ENCODE data around the gene LRRC25. TPM values are rescaled to one million over a fixed set of nuclear protein-coding genes. Genes with fewer than 3 reads are reported as not detected.
A peak's percentile ranks its signal among the peaks of the same experiment; 100 is the strongest.
"Not testable (repeated sequence)": the region's sequence is repeated elsewhere in the genome, so short reads cannot be mapped to it uniquely, and the experiment has no call there.

The LRRC25 gene
- total RNA-seq, 1 donor from 2014 or later, result not detected

DNA sequence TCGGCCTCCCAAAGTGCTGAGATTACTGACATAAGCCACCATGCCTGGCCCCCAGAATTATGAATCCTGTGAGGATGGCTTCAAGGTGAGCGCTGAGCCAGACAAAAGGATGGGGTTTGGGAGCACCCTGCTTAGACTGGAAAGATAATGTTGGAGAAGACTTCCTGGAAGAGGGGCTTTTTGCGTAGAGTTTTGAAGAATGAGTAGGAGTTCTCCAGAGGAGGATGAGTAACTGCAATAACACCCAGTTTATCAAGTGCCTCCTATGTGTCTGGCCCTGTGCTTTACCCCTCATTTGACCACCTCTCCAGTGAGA lies 12.1 kb downstream of the LRRC25 start:
- DNase-seq (ENCODE audit: extremely low read depth, low read depth, low spot score), result no peak

DNA sequence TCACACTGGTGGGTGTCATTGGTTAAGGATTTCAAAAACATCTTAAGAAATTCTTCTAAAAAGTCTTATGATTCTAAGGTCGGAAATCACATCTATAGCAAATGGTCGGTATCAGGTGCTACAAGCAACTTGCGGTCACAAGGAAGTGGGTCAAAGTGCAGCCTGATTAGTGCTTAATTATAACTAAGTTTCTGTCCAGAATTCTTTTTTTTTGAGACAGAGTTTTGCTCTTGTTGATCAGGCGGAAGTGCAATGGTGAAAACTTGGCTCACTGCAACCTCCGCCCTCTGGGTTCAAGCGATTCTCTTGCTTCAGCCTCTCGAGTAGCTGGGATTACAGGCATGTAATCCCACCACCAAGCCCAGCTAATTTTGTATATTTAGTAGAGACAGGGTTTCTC lies 12.6 kb downstream of the LRRC25 start:
- DNase-seq (ENCODE audit: extremely low read depth, low read depth, low spot score), result no peak

DNA sequence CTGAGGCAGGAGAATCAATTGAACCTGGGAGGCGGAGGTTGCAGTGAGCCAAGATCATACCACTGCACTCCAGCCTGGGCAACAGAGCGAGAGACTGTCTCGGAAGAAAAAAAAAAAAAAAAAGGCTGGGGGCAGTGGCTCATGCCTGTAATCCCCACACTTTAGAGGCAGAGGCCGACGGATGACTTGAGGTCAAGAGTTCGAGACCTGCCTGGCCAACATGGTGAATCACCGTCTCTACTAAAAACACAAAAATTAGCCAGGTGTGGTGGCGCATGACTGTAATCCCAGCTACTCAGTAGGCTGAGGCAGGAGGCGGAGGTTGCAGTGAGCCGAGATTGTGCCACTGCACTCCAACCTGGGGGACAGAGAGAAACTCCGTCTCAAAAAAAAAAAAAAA lies 13.8 kb downstream of the LRRC25 start:
- DNase-seq (ENCODE audit: extremely low read depth, low read depth, low spot score), result not testable (repeated sequence)

DNA sequence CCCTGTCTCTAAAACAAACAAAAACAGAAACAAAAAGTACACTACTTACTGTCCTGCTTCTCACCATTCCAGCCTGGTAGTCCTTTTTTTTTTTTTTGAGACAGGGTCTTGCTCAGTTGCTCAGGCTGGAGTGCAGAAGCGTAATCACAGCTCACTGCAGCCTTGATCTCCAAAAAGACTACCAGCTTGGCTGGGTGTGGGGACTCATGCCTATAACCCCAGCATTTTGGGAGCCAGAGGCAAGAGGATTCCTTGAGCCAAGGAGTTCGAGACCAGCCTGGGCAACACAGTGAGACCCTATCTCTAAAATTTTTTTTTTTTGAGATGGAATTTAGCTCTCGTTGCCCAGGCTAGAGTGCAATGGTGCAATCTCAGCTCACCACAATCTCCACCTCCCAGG lies 16.6 kb downstream of the LRRC25 start:
- DNase-seq (ENCODE audit: extremely low read depth, low read depth, low spot score), result no peak

DNA sequence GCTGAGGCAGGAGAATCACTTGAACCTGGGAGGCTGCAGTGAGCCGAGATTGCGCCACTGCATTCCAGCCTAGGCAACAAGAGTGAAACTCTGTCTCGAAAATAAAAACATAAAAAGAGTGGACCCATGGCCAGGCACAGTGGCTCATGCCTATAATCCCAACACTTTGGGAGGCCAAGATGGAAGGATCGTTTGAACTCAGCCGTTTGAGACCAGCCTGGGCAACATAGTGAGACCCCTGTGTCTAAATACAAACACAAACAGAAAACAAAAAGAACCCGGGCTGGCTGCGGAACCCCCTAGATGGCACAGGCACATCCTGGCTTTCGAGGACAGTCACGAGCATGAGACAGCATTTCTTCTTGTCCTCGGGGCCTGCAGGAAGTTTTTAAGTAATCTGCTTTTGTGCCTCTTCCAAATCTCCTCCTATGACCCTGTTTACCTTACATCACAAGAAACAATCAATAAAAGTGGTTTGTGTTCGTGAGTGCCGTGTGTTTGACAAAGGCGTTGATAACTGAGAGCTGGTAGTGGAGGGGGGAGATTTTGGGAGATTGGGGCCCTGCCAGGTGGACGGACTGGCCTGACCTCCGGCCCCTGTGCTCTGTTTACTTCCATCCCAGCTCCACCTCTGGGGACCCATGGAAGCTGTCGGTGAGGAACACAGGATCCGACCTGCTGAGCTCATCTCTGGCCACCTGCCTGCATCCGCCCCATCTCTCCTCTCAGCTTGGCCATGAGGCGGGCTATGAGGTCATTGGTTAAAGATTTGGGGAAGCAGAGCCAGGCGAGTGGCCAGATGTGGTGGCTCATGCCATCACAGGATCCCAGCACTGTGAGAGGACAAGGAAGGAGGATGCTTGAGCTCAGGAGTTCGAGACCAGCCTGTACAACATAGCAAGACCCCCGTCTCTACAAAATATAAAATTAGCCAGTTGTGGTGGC lies 17.3 kb downstream of the LRRC25 start:
- DNase-seq (ENCODE audit: extremely low read depth, low read depth, low spot score), result no peak

DNA sequence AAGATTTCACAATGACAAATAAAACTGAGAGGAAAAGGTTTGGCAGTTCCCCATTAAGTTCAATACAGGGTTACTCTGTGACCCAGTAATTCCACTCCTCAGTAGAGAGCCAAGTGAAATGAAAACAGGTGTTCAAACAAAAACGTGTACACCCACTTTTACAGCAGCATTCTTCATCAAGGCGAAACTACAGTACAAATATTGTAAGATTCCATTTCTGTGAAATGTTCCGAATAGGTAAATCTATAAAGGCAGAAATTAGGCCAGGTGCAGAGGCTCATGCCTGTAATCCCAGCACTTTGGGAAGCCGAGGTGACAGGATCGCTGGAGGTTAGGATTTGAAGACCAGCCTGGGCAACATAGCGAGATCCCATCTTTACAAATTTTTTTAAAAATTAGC lies 20.4 kb downstream of the LRRC25 start:
- DNase-seq (ENCODE audit: extremely low read depth, low read depth, low spot score), result no peak

DNA sequence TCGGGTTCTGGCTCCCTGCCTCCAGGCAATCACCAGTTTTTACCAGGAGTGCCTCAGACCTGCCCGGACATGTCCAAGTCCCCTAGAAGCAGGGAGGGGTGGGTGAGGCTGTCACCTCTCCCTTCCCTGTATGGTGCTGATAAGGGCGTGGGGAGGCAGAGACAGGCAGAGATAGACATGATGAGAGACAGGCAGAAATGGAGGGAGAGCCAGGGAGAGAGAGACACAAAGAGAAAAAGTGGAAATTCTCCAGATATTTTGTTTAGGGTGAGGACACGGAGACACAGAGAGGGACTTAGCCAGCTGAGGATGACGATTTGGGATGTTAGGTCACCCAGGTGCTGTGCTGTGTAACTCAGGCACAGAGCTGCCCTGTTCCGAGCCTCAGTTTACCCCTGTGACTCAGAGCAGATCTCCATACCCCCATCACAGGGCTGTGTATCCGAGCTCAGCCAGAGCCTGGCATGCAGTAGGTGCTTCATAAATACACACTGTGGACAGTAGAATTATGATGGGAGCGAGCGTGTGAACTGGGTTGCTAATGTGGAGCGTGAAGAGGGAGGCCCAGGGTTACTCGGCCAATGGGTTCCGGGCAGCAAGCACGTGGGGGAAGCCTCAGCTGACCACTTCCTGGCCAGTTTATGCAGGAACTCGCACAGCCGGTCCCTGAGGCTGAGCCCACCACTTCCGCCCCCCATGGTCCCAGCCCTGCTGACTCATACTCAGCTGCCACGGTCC lies 23.4 kb downstream of the LRRC25 start:
- DNase-seq (ENCODE audit: extremely low read depth, low read depth, low spot score), result peak; percentile 80

DNA sequence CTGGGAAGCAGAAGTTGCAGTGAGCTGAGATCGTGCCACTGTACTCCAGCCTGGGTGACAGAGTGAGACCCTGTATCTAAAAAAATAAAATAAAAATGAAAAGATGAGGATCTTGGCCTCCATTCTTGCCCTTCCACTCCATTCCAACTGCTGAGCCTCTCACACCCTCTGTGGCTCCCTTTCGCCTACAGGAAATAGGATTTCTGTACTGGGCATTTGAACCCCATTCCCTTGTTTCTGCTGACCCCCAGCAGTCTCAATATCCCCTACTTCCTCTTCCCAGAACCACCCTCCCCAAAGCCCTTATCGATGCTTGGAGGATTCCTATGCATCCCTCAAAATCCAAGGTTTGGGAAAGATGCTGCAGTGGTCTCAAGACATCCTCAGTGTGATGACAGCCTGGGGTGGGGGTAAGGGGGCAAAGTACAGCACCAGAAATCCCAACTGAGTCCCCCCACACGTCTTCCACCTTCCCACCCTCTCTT lies 24.0 kb downstream of the LRRC25 start:
- DNase-seq (ENCODE audit: extremely low read depth, low read depth, low spot score), result no peak

DNA sequence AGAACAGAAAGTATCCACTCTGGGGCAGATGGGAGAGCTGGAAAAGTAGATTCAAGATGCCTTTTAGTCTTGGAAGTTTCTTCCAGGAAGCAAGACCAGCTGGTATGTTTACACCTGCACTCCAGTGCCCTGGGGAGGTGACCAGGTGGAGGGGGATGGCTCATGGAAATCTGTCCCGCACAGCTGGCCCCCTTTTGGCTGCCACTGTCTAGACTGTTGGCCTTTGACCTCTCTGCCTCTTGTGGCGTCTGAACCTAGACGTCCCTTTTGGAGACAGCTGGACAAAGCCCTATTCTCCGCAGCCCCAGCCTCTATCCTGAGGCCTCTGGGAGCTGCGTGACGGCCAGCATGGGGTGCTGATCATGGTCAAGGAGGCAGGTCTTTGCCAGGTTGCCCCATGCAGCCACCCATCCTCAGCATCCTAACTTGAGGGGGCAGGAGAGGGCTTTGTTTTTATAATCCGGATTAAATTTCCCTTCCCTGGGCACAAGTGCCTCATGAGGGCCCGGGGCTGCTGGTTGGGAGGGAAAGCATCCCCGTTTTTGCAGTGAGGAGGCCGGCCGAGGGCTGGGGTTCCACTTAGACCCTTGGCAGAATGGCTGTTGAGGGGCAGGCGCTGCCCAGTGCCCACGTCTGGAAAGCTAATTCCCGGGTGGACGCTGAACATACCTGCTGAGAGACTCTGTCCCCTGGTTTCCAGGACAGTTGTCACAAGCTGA lies 28.8 kb downstream of the LRRC25 start:
- no peak for DNase-seq (ENCODE audit: extremely low read depth, low read depth, low spot score)

DNA sequence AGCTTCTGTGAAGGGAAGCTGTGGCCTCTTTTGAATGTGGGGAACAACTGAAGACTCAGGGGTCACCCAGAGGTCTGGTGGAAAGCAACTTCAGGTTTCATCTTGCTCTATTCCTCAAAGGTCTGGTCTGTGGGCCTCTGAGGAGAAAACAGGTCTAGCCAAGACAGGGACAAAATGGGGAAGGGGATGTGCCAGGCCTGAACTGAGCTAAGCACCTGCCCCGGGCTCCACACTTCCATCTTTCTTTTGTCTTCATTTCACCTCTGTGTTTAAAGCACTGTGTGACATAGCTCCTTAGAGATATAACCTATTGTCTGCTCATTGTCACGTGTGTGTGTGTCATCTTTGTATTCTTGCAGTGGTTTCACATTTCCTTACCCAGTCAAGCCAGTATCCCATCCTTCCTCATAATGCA lies 31.4 kb downstream of the LRRC25 start:
- no peak for DNase-seq (ENCODE audit: extremely low read depth, low read depth, low spot score)

DNA sequence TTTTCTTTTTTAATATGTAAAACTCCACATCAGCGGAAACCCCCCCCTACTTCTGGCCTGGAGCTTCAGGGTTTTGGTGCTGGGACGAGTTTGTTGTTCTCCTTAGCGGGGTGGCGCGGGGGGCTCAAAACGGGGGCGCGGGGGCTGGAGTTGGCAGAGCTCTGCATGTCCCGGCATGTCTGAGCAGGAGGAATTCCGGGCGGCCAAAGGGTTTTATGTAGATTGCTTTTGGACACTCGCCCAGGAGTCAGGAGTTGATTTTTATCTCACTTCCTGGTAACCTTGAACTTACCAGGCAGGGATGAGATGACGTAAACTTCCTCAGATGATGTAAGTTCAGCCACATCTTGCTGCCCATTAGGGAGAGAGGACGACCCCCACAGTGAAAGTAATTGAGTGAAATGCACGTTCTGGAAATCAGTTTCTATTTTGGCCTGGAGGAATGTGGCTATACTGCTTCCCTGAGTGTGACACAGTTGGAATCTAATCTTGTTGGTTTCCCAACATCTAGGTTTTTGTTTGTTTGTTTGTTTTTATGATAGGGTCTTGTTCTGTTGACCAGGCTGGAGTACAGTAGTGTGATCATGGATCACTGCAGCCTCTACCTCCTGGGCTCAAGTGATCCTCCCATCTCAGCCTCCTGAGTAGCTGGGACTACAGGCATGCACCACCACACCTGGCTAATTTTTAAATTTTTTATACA lies 32.4 kb downstream of the LRRC25 start:
- DNase-seq (ENCODE audit: extremely low read depth, low read depth, low spot score), result peak; percentile 100

DNA sequence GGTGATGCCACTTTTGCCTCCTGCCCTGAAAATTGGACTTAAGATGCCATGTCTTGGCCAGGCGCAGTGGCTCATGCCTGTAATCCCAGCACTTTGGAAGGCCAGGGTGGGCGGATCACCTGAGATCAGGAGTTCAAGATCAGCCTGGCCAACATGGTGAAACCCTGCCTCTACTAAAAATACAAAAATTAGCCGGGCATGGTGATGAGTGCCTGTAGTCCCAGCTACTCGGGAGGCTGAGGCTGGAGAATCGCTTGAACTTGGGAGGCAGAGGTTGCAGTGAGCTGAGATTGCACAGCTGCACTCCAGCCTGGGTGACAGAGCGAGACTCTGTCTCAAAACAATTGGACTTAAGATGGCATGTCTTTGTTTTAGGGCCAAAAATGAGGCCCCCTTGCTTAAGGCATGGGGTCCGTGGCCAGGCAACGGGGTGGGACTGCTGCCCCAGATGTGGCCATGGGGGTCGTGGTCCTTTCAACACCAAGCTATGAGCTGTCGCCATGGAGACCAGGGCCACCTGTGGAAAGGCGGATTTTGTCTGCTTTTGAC lies 33.1 kb downstream of the LRRC25 start:
- not testable (repeated sequence) for DNase-seq (ENCODE audit: extremely low read depth, low read depth, low spot score)

DNA sequence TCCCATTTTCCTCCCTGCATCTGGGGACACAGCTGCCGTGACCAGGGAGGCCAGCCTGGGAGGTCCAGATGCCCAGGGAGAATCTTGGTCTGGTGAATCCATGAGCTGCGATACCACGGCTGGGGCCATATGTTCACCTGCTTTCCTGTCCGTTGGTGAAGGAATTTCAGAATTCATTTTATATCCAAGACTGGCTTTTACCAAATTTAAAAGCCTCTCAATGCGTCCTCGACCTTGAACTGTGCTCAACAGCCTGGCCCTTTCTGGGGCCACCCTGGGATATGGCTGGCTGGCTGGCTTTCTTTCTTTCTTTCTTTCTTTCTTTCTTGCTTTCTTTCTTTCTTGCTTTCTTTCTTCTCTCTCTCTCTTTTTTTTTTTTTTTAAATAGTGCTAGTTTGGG lies 33.6 kb downstream of the LRRC25 start:
- DNase-seq (ENCODE audit: extremely low read depth, low read depth, low spot score), result no peak

DNA sequence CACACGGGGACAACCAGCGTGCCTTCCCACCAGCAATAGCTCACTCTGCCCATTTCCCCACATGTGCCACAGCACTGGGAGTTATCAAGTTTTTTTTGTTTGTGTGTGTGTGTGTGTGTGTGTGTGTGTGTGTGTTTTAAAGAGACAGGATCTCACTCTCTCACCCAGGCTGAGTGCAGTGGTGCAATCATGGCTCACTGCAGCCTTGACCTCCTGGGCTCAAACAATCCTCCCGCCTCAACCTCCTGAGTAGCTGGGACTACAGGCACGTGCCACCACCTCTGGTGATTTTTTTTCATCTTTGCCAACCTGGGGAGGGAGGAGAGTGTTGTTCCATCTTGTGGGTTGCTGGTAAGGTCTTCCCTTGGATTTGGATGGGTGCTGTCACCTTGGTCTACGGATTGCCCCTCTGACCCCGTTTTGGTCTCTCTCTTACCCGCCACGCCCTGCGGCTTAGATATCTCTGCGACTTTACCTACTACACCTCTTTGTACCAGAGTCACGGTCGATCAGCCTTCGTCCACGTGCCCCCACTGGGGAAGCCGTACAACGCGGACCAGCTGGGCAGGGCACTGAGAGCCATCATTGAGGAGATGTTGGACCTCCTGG lies 34.4 kb downstream of the LRRC25 start:
- no peak for DNase-seq (ENCODE audit: extremely low read depth, low read depth, low spot score)

DNA sequence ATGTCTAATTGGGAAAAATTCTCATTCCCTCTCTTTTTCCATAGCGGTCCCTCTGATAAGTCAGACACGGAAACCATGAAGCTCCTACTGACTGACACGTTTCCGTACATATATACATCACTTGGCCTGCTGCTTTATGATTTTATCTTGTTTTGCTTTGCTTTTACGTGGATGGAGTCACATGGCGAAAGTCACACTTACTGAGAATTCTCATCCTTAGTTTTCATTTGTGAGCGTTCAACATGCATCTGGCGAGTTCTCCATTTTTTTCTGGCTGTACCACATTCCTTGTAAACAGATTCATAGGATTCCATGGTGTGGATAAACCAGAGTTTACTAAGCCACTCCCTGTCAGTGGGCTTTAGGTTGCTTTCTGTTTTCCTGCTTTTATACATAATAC lies 35.8 kb downstream of the LRRC25 start:
- DNase-seq (ENCODE audit: extremely low read depth, low read depth, low spot score), result no peak

DNA sequence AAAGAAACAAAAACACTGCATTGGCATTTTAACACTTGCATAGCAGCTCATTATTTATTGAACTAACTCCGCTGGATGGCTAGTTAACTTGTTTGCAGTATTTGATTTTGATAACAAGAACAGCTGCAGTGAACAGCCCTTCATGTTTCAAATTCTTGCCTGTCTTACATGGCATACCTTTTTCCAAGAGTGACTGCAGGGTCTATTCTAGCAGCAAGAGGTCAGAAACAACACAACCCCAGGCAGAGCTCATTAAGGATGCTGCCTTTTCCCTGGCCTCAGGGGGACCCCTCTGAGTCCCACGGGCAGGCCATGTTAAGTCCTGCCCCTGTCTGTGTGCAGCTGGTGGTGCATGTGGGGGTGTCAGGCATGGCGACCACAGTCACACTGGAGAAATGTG lies 40.4 kb downstream of the LRRC25 start:
- DNase-seq (ENCODE audit: extremely low read depth, low read depth, low spot score), result no peak

DNA sequence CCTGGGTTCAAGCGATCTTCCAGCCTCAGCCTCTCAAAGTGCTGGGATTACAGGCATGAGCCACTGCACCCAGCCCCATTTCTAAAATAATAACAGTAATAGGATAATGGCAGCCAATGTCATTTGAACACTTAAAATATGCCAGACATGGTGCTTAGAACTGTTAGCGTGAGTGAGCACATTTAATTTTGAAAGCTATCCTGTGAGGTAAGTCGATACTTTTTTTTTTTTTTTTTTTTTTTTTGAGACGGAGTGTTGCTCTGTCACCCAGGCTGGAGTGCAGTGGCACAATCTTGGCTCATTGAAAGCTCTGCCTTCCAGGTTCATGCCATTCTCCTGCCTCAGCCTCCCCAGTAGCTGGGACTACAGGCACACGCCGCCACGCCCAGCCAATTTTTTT lies 42.7 kb downstream of the LRRC25 start:
- not testable (repeated sequence) for DNase-seq (ENCODE audit: extremely low read depth, low read depth, low spot score)

DNA sequence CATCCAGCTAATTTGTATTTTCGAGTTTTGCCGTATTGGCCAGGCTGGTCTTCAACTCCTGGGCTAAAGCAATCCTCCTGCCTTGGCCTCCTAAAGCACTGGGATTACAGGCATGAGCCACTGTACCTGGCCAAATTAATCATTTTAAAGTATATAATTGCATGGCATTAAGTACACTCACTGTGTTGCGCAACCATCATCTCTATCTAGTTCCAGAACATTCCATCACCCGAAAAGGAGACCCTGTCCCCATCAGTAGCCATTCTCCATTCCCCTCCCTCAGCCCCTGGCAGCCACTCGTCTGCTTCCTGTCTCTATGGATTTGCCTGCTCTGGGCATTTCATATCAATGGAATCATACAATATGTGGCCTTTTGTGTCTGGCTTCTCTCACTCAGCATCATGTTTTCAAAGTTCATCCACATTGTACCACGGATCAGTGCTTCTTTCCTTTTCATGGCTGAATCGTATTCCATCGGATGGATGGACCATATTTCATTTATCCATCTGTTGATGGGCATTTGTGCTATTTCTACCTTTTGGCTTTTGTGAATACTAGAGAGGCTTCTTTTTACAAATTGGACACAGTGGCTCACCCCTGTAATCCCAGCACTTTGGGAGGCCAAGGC lies 43.9 kb downstream of the LRRC25 start:
- no peak for DNase-seq (ENCODE audit: extremely low read depth, low read depth, low spot score)

DNA sequence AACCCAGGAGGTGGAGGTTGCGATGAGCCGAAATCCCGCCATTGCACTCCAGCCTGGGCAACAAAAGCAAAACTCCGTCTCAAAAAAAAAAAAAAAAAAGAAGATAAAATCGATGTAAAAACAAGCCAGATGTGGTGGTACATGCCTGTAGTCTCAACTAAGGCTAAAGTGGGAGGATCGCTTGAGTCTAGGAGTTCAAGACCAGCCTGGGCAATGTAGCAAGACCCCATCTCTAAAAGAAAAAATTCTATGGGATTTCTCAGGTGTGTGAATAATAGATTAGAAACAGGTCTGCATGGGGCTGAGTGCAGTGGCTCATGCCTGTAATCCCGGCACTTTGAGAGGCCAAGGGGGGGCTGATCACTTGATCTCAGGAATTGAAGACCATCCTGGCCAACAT lies 45.9 kb downstream of the LRRC25 start:
- DNase-seq (ENCODE audit: extremely low read depth, low read depth, low spot score), result no peak

DNA sequence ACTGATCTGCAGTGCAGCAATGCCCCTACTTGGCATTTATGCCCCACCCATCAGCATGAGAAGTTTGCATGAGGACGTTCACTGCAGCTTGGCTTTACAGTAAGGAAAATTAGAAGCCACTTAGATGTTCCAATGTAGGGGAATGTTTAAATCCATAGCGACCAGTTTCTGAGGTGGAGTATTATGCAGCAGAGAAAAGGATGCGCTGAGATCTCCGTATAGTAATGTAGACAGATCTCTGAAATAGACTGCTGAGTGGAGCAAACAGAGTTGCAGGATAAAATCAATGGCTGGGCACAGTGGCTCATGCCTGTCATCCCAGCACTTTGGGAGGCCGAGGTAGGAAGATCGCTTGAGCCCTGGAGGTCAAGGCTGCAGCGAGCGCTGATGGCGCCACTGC lies 46.9 kb downstream of the LRRC25 start:
- DNase-seq (ENCODE audit: extremely low read depth, low read depth, low spot score), result no peak
